CD4-positive, alpha-beta memory T cell (primary cell): ENCODE measurements around the gene TMEM128. TPM values are rescaled to one million over a fixed set of nuclear protein-coding genes. Genes with fewer than 3 reads are reported as not detected.

Experiments used
- CTCF ChIA-PET: fragments of 350-600 bp; sonication (Branson Sonifier 250); formaldehyde crosslinking; loops from one replicate; lab custom pipeline; 2021; ENCODE audit warnings: inconsistent platforms; ENCODE audit not compliant: partially characterized antibody; lab: Charles Lee
- POLR2A ChIA-PET: fragments of 350-600 bp; sonication (Branson Sonifier 250); formaldehyde crosslinking; loops from one replicate; lab custom pipeline; 2021; ENCODE audit not compliant: partially characterized antibody; lab: Charles Lee
- DNase-seq, 5 donors: peaks; one replicate each; pipeline versions ENCODE4 v3.0.0 to v3.0.0-alpha.2; 2020 to 2022; ENCODE audit warnings: mixed read lengths in 1 of 5
- H3K27ac ChIP-seq: one replicate; pipeline ENCODE4 v1.7.0; 2013; ENCODE audit warnings: low read depth, low read length
- H3K27me3 ChIP-seq: 2 replicates; pipeline ENCODE4 v1.7.0; 2013; ENCODE audit warnings: mild to moderate bottlenecking, low read length, moderate library complexity; ENCODE audit not compliant: insufficient read depth
- H3K36me3 ChIP-seq: 2 replicates; pipeline ENCODE4 v1.7.0; 2013; ENCODE audit warnings: mild to moderate bottlenecking, low read length, moderate library complexity; ENCODE audit not compliant: insufficient read depth
- H3K4me1 ChIP-seq: 2 replicates; pipeline ENCODE4 v1.7.0; 2013; ENCODE audit warnings: mild to moderate bottlenecking, low read length, moderate library complexity; ENCODE audit not compliant: insufficient read depth
- H3K4me3 ChIP-seq, 2 donors: one replicate each; pipeline ENCODE4 v1.7.0; 2013; ENCODE audit warnings: low read length in 2 of 2, mild to moderate bottlenecking in 1 of 2
- H3K9me3 ChIP-seq, 2 donors: one replicate each; pipeline ENCODE4 v1.7.0; 2013; ENCODE audit warnings: low read length in 2 of 2, control low read depth in 1 of 2; ENCODE audit not compliant: control insufficient read depth in 1 of 2
- H3K27ac Mint-ChIP-seq, 7 donors: one replicate each; pipeline ENCODE4 v1.8.0; 2020 to 2021; ENCODE audit warnings: mixed read lengths in 7 of 7, mild to moderate bottlenecking in 6 of 7, inconsistent platforms in 3 of 7, moderate library complexity in 3 of 7
- H3K27me3 Mint-ChIP-seq, 2 donors: one replicate each; pipeline ENCODE4 v1.8.0; 2020 to 2021; ENCODE audit warnings: mixed read lengths in 2 of 2
- H3K36me3 Mint-ChIP-seq, 2 donors: one replicate each; pipeline ENCODE4 v1.8.0; 2020 to 2021; ENCODE audit warnings: mixed read lengths in 2 of 2, inconsistent platforms in 1 of 2, mild to moderate bottlenecking in 1 of 2
- H3K4me1 Mint-ChIP-seq, 4 donors: one replicate each; pipeline ENCODE4 v1.8.0; 2020 to 2021; ENCODE audit warnings: mixed read lengths in 4 of 4, mild to moderate bottlenecking in 1 of 4
- H3K4me3 Mint-ChIP-seq, 8 donors: one replicate each; pipeline ENCODE4 v1.8.0; 2020 to 2021; ENCODE audit warnings: mixed read lengths in 8 of 8, mild to moderate bottlenecking in 7 of 8, moderate library complexity in 6 of 8, inconsistent platforms in 3 of 8
- H3K9me3 Mint-ChIP-seq, 8 donors: one replicate each; pipeline ENCODE4 v1.8.0; 2020 to 2021; ENCODE audit warnings: mixed read lengths in 8 of 8, mild to moderate bottlenecking in 5 of 8, inconsistent platforms in 3 of 8, moderate library complexity in 1 of 8
- intact Hi-C: fragments of 100-400 bp; cut with micrococcal nuclease; formaldehyde crosslinking; loops from one replicate; pipeline ENCODE4 v1.15.1; 2023
- polyA plus RNA-seq, 2 donors: library from polyadenylated mRNA; unstranded; fragments of 300-500 nt; fragmentation: Illumina TruSeq; gene quantifications; one replicate each; pipeline ENCODE4 v1.2.3, GENCODE V29; 2021
- total RNA-seq, 2 experiments: library from RNA; stranded (reverse); gene quantifications; one replicate each; pipeline ENCODE4 v1.2.3, GENCODE V29; 2021

TMEM128 gene, protein sequence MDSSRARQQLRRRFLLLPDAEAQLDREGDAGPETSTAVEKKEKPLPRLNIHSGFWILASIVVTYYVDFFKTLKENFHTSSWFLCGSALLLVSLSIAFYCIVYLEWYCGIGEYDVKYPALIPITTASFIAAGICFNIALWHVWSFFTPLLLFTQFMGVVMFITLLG
- total RNA-seq: 10 to 100 TPM; 20.0 to 20.7 TPM
- polyA plus RNA-seq: 10 to 100 TPM; 40.2 to 51.5 TPM

DNA sequence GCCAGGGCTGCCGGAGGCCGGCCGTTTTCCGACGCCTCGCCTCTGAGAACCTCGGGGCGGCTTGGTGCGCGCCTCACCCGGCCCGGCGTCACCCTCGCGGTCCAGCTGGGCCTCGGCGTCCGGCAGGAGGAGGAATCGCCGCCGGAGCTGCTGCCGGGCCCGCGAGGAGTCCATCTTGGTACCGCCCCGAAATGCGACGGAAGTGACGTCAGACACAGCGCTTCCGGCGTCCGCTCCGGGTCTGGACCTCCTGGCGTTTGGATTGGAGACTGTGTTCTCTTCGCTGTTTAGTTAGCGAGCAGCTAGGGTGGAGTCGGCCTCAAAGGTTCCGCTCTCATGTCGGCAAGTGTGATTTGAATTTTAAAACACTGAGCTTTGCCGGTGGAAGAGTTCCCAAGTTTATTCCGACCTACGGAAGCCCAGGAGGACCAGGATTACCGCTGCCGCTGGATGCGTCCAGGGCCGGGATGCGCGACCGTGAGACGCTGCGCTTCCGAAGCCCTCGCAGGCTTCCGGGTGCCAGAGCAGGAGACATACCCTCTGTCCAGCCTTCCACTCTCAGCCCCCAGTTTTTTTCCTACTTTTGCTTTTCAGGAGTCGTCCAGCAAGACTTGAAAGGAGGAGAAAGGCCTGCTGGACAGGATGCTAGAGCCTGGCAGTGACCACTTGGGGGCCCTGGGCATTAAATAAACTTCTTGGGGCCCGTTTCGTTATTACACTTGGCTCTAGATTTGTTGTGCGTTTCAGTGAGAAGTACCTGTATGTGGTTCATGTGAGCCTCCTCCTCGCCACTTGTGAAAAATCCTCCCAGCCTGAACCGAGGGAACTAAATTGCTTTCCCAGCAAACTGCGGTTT lies at the start of gene TMEM128:
Gene TMEM128 (minus strand): TSS at position 195 of the 856 bp plus-strand sequence. CDS start 21 bp downstream, at position 174.
- peaks cover 19% of the 10 kb centered on the region for H3K36me3 ChIP-seq
- peak within 1 kb of the TSS; percentile 91 to 98 (median 96) for H3K4me3 Mint-ChIP-seq
- intact Hi-C loops: loop anchor here (1.0 kb wide), 3 partner anchors 42 to 138 kb away; partner anchors contain the start of genes LYAR and ZBTB49
- no peaks in the 10 kb centered on the region for H3K9me3 ChIP-seq
- peaks cover 26 to 45% (median 31%) of the 10 kb centered on the region in 4 donors for H3K4me1 Mint-ChIP-seq
- H3K4me3 ChIP-seq: peak within 1 kb of the TSS; percentile 95 to 97
- peak; percentile 90 to 94 (median 91) for DNase-seq
- ChIA-PET CTCF (interaction anchor here (1.2 to 2.7 kb wide), 5 partner anchors 11 to 294 kb away, joined by 3 to 33 read pairs (median 6); partner anchors contain the start of gene STX18), POLR2A (interaction anchor here (0.7 to 3.2 kb wide), 15 partner anchors 8 to 326 kb away, joined by 3 to 33 read pairs (median 8); partner anchors contain the start of genes LYAR, STX18 and ZBTB49)
- peaks cover 18 to 34% of the 10 kb centered on the region in 2 donors for H3K36me3 Mint-ChIP-seq
- peak within 1 kb of the TSS; percentile 80 for H3K27ac ChIP-seq
- peaks cover 0 to 5% (median 0%) of the 10 kb centered on the region in 8 donors for H3K9me3 Mint-ChIP-seq
- H3K27me3 Mint-ChIP-seq: no peaks in the 10 kb centered on the region
- peak within 1 kb of the TSS; percentile 98 to 99 (median 99) for H3K27ac Mint-ChIP-seq
- peaks cover 18% of the 10 kb centered on the region for H3K4me1 ChIP-seq
- no peaks in the 10 kb centered on the region for H3K27me3 ChIP-seq

DNA sequence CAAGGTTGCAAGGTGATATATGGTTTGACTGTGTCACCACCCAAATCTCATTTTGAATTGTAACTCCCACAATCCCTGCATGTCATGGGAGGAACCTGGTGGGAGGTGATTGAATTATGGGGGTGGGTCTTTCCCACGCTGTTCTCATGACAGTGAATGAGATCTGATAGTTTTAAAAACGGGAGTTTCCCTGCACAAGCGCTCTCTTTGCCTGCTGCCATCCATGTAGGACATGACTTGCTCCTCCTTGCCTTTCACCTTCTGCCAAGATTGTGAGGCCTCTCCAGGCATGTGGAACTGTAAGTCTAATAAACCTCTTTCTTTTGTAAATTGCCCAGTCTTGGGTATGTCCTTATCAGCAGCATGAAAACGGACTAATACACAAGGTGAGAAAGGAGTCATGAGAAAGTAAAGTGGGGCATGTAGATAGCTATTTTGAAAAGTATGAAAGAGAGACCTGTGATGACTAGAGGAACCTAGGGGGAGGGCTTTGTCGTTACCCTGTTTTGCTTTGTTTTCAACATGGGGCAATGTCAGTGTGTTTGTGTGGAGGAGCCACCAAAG lies 48.3 kb upstream of the TMEM128 start:
- H3K4me1 ChIP-seq: peaks cover 4% of the 10 kb centered on the region
- H3K4me3 ChIP-seq: no peak overlapping the region
- no peak for DNase-seq
- ChIA-PET CTCF (interaction anchor here (0.9 to 1.8 kb wide), 2 partner anchors 36 kb away, joined by 3 to 6 read pairs; no protein-coding TSS in a partner anchor), POLR2A (no interaction called here)
- intact Hi-C loops: no loop called here
- Mint-ChIP-seq H3K27ac (peak overlapping the region in 2 of 7 donors; percentile 18 to 24), H3K4me1 (peaks cover 37 to 59% (median 48%) of the 10 kb centered on the region in 4 donors), H3K27me3 (no peaks in the 10 kb centered on the region), H3K9me3 (no peaks in the 10 kb centered on the region), H3K36me3 (peaks cover 22 to 39% of the 10 kb centered on the region in 2 donors), H3K4me3 (no peak overlapping the region)
- no peak overlapping the region for H3K27ac ChIP-seq
- H3K36me3 ChIP-seq: peaks cover 12% of the 10 kb centered on the region
- H3K27me3 ChIP-seq: no peaks in the 10 kb centered on the region
- H3K9me3 ChIP-seq: no peaks in the 10 kb centered on the region

DNA sequence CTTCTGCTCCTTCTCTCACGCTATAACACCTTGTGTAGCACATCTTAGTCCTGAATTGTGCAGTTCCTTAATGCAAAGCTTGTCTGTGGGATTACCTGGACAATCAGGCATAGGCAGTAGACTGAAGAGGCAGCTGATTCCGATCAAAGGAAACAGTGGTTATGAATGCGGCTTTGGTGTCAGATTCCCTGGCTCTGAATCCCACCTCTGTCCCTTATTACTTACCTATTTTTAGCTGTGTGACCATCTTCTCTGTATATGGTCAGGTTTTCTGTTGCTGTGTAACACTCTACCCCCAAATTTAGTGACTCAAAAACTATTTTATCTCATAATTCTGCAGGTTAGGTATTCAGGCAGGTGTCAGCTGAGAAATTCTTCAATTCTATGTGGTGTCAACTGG lies 45.3 kb upstream of the TMEM128 start:
- DNase-seq: no peak
- peak overlapping the region in 1 of 7 donors; percentile 29 for H3K27ac Mint-ChIP-seq
- Histone ChIP-seq H3K9me3 (no peaks in the 10 kb centered on the region), H3K27me3 (no peaks in the 10 kb centered on the region), H3K36me3 (no peaks in the 10 kb centered on the region), H3K4me3 (no peak overlapping the region), H3K27ac (no peak overlapping the region), H3K4me1 (peaks cover 24% of the 10 kb centered on the region)
- intact Hi-C loops: loop anchor here (5.0 kb wide), 1 partner anchor 249 kb away; the partner anchor contains the start of gene STX18
- ChIA-PET CTCF (interaction anchor here (1.6 kb wide), 1 partner anchor 33 kb away, joined by 5 read pairs; no protein-coding TSS in a partner anchor), POLR2A (interaction anchor here (1.3 to 1.5 kb wide), 2 partner anchors 25 to 33 kb away, joined by 3 to 5 read pairs; no protein-coding TSS in a partner anchor)
- H3K27me3 Mint-ChIP-seq: no peaks in the 10 kb centered on the region
- no peaks in the 10 kb centered on the region for H3K9me3 Mint-ChIP-seq
- peaks cover 48 to 81% (median 63%) of the 10 kb centered on the region in 4 donors for H3K4me1 Mint-ChIP-seq
- H3K4me3 Mint-ChIP-seq: peak overlapping the region in 1 of 8 donors; percentile 7
- H3K36me3 Mint-ChIP-seq: peaks cover 17 to 31% of the 10 kb centered on the region in 2 donors

DNA sequence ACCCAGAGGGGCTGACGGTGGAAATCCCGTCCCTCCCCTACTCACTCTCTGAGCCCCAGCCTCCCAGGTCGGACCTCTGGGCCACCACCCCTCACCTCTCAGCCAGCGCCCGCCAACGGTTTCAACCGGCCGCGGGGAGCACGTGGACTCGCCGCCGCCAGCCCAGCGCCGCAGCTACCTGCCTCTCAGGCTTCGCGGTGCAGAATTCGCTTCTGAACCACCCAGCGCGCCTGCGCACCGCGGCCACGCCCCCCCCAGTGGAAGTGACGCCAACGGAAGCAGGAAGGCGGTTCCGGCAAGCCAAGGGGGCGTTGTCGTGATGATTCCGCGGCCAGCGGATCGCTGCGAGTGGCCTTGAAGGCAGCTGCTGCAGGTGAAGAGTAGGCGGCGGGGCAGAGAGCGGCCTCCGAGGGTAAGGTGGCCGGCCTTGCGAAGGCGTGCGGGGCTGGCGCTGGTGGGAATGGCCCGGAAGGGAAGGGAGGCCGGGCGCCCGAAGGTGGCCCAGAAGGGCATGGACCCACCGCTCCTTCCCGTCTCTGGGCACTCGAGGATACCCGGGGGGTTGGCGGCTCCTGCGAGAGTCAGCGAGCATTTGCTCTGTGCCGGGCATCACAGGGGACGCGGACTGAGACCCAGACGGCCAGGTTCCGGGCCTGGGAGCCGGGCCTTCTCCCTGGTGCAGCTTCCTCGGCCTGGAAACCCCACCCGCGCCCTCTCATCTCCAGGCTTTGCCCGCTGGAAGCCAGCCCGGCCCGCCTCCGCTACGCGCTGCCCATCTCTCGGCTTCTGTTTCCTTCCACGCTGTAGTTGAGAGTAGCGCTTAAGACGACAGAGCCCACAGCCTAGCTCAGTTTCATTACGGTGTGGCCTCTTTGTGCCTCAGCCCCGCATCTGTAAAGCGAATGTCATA lies 42.2 kb upstream of the TMEM128 start, which contains the start of the genes LYAR and ZBTB49:
Gene LYAR (minus strand): TSS at position 214 of the 910 bp plus-strand sequence. CDS start 6,412 bp downstream, outside the sequence.
Gene ZBTB49 (plus strand): TSS at position 311 of the 910 bp plus-strand sequence. CDS start 9,695 bp downstream, outside the sequence.
- no peaks in the 10 kb centered on the region for H3K27me3 ChIP-seq
- Mint-ChIP-seq H3K27ac (peak within 1 kb of the TSS; percentile 83 to 96 (median 94)), H3K36me3 (peaks cover 11 to 30% of the 10 kb centered on the region in 2 donors), H3K9me3 (no peaks in the 10 kb centered on the region), H3K27me3 (no peaks in the 10 kb centered on the region), H3K4me1 (peaks cover 48 to 83% (median 64%) of the 10 kb centered on the region in 4 donors), H3K4me3 (peak within 1 kb of the TSS; percentile 93 to 98 (median 96))
- peak within 1 kb of the TSS; percentile 76 for H3K27ac ChIP-seq
- no peaks in the 10 kb centered on the region for H3K9me3 ChIP-seq
- peaks cover 30% of the 10 kb centered on the region for H3K4me1 ChIP-seq
- ChIA-PET CTCF (interaction anchor here (1.0 to 1.2 kb wide), 2 partner anchors 9 to 43 kb away, joined by 3 to 5 read pairs; no protein-coding TSS in a partner anchor), POLR2A (interaction anchor here (0.7 to 2.0 kb wide), 6 partner anchors 15 to 42 kb away, joined by 3 to 31 read pairs (median 6); partner anchors contain the start of gene TMEM128)
- peak; percentile 96 to 98 (median 97) for DNase-seq
- peaks cover 10% of the 10 kb centered on the region for H3K36me3 ChIP-seq
- peak within 1 kb of the TSS; percentile 86 to 93 for H3K4me3 ChIP-seq
- intact Hi-C loops: loop anchor here (1.0 to 5.0 kb wide), 3 partner anchors 21 to 252 kb away; partner anchors contain the start of genes STX18 and TMEM128

DNA sequence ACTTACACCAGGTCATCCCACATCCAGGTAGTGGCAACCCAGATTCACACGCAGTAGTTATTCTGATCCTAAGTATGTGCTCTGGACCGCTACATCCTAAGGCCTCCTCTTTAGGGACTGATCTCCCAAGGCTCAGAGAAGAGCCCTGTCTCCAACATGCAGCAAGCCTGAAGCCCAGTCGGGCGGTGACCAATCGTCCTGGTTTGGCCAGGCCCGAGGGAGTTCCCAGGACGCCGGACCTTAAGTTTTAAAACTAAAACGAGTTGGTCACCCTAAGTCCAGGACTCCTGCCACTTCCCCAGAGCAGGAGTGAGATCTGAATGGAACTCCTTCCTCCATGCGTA lies 41.5 kb upstream of the TMEM128 start:
- H3K36me3 Mint-ChIP-seq: peaks cover 8 to 32% of the 10 kb centered on the region in 2 donors
- ChIA-PET CTCF (interaction anchor here (1.0 to 1.2 kb wide), 2 partner anchors 8 to 44 kb away, joined by 3 to 5 read pairs; no protein-coding TSS in a partner anchor), POLR2A (interaction anchor here (0.7 to 2.0 kb wide), 6 partner anchors 16 to 42 kb away, joined by 3 to 31 read pairs (median 6); partner anchors contain the start of gene TMEM128)
- H3K27me3 ChIP-seq: no peaks in the 10 kb centered on the region
- peak overlapping the region; percentile 93 to 98 (median 96) for H3K4me3 Mint-ChIP-seq
- no peak for DNase-seq
- intact Hi-C loops: no loop called here
- H3K27ac ChIP-seq: peak overlapping the region; percentile 76
- H3K4me3 ChIP-seq: peak overlapping the region; percentile 86 to 93
- H3K27ac Mint-ChIP-seq: peak overlapping the region; percentile 83 to 96 (median 94)
- no peaks in the 10 kb centered on the region for H3K9me3 ChIP-seq
- peaks cover 43 to 83% (median 61%) of the 10 kb centered on the region in 4 donors for H3K4me1 Mint-ChIP-seq
- no peaks in the 10 kb centered on the region for H3K9me3 Mint-ChIP-seq
- peaks cover 30% of the 10 kb centered on the region for H3K4me1 ChIP-seq
- H3K36me3 ChIP-seq: peaks cover 16% of the 10 kb centered on the region
- H3K27me3 Mint-ChIP-seq: no peaks in the 10 kb centered on the region
